Hepatocyte (in vitro differentiated cells): ENCODE measurements around the gene FAM227B. TPM values are rescaled to one million over a fixed set of nuclear protein-coding genes. Genes with fewer than 3 reads are reported as not detected.

Experiments
- DNase-seq: peaks from one replicate; pipeline ENCODE4 v3.0.0-alpha.2; 2016; ENCODE audit warnings: low spot score
- H2AFZ ChIP-seq: fragments of 200-600 bp; sonication (generic); 2 replicates; pipeline ENCODE4 v1.6.0; 2016; ENCODE audit warnings: antibody characterized with exemption, mild to moderate bottlenecking
- H3K27ac ChIP-seq: fragments of 200-600 bp; sonication (generic); 2 replicates; pipeline ENCODE4 v1.5.1; 2016; ENCODE audit warnings: mild to moderate bottlenecking
- H3K27me3 ChIP-seq: fragments of 200-600 bp; sonication (generic); 2 replicates; pipeline ENCODE4 v1.6.1; 2016
- H3K36me3 ChIP-seq: fragments of 200-600 bp; sonication (generic); replicated peaks from 2 replicates; pipeline ENCODE4 v1.5.1; 2016; ENCODE audit warnings: low read depth; ENCODE audit not compliant: insufficient read depth
- H3K4me1 ChIP-seq: fragments of 200-600 bp; sonication (generic); 2 replicates; pipeline ENCODE4 v1.5.1; 2016; ENCODE audit warnings: mild to moderate bottlenecking, moderate library complexity; ENCODE audit not compliant: insufficient read depth
- H3K4me2 ChIP-seq: fragments of 200-600 bp; sonication (generic); 2 replicates; pipeline ENCODE4 v1.6.0; 2016
- H3K4me3 ChIP-seq: fragments of 200-600 bp; sonication (generic); 2 replicates; pipeline ENCODE4 v1.5.1; 2016; ENCODE audit warnings: mild to moderate bottlenecking
- H3K79me2 ChIP-seq: fragments of 200-600 bp; sonication (generic); 2 replicates; pipeline ENCODE4 v1.6.0; 2017; ENCODE audit warnings: mild to moderate bottlenecking
- H3K9me2 ChIP-seq: fragments of 200-600 bp; sonication (generic); replicated peaks from 2 replicates; pipeline ENCODE4 v1.6.0; 2017; ENCODE audit warnings: mild to moderate bottlenecking; ENCODE audit not compliant: insufficient read depth
- H3K9me3 ChIP-seq: fragments of 200-600 bp; sonication (generic); 2 replicates; pipeline ENCODE4 v1.5.1; 2016; ENCODE audit warnings: low read depth, mild to moderate bottlenecking
- H4K20me1 ChIP-seq: fragments of 200-600 bp; sonication (generic); 2 replicates; pipeline ENCODE4 v1.6.0; 2016; ENCODE audit warnings: mild to moderate bottlenecking; ENCODE audit not compliant: insufficient read depth, poor library complexity, severe bottlenecking
- CTCF ChIP-seq: fragments of 200-600 bp; sonication (generic); IDR thresholded peaks from 2 replicates; pipeline ENCODE4 v1.5.1; 2016; ENCODE audit warnings: antibody characterized with exemption, mild to moderate bottlenecking; ENCODE audit not compliant: poor library complexity
- EZH2 ChIP-seq: fragments of 200-600 bp; sonication (generic); IDR thresholded peaks from 2 replicates; pipeline ENCODE4 v1.6.1; 2016; ENCODE audit warnings: antibody characterized with exemption, mild to moderate bottlenecking, borderline replicate concordance
- EZH2phosphoT487 ChIP-seq: fragments of 200-600 bp; sonication (generic); IDR thresholded peaks from one replicate; pipeline ENCODE4 v1.6.1; 2018; ENCODE audit warnings: antibody characterized with exemption, mild to moderate bottlenecking, low read depth, moderate library complexity; ENCODE audit not compliant: unreplicated experiment, severe bottlenecking
- WGBS: methylation state at CpG from one replicate; pipeline ENCODE4 v1.1.6; 2016; ENCODE audit warnings: low lambda C conversion rate; ENCODE audit errors: missing lambda C conversion rate; 5-methylcytosine and 5-hydroxymethylcytosine counted together
- polyA plus RNA-seq: library from polyadenylated mRNA; unstranded; fragments of >200 nt; fragmentation: Nextera tagmentation; extraction: Ambion mirVana; gene quantifications from 2 replicates; pipeline ENCODE4 v1.2.1, GENCODE V29; 2016
- total RNA-seq: library from RNA; depleted of rRNA; stranded (reverse); fragments of >200 nt; gene quantifications from 2 replicates; pipeline ENCODE4 v1.2.3, GENCODE V29; 2014

FAM227B gene
- total and polyA plus RNA-seq, 2 experiments from 2014 or later = 4.5 to 9.2 TPM

- H3K4me3 ChIP-seq = no peak overlapping the region
- H4K20me1 ChIP-seq = no peaks in the 10 kb centered on the region
- 41% methylated on average over 2 of the region's 2 CpGs for WGBS
- no peaks in the 10 kb centered on the region for H3K9me2 ChIP-seq
- H3K36me3 ChIP-seq = no peaks in the 10 kb centered on the region
- H3K4me2 ChIP-seq = no peak overlapping the region
- H3K79me2 ChIP-seq = no peaks in the 10 kb centered on the region
- H3K27me3 ChIP-seq = no peaks in the 10 kb centered on the region
- H3K9me3 ChIP-seq = no peaks in the 10 kb centered on the region
- no peak overlapping the region for H3K27ac ChIP-seq
- no peak for DNase-seq
- H3K4me1 ChIP-seq = no peaks in the 10 kb centered on the region
- no peak overlapping the region for H2AFZ ChIP-seq
- no peak for TF ChIP-seq EZH2phosphoT487
These were observed 162.5 kb downstream of the FAM227B start for GRCh38 chr15:49458145-49458544.

GRCh38 chr15:49456166-49456565, 164.5 kb downstream of the FAM227B start:
- Histone ChIP-seq H3K4me1 (no peaks in the 10 kb centered on the region), H3K36me3 (no peaks in the 10 kb centered on the region), H4K20me1 (no peaks in the 10 kb centered on the region), H3K27me3 (no peaks in the 10 kb centered on the region), H3K4me3 (no peak overlapping the region), H3K79me2 (no peaks in the 10 kb centered on the region), H3K4me2 (no peak overlapping the region), H3K27ac (no peak overlapping the region), H3K9me2 (no peaks in the 10 kb centered on the region), H2AFZ (no peak overlapping the region), H3K9me3 (no peaks in the 10 kb centered on the region)
- DNase-seq = no peak
- TF ChIP-seq EZH2 = no peak
- TF ChIP-seq CTCF = no peak
- no peak for TF ChIP-seq EZH2phosphoT487

DNA sequence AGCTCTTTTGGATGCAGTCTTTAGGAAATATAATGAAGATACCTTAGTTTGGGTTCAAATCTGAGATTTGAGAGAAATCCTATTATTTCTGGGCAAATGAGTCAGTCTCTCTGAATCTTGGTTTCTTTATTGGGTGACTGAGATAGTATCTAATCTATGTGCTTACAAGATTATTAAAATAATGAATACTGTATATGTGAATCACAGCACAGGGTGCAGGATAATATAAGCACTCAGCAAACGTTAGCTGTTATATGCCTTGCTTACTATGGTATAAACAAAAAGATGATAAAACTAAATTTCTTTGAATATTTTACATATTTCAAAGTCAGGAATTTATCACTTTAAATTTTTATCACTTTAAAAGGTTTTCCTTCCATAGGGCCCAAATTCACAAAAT, 168.0 kb downstream of the FAM227B start:
- no peak for TF ChIP-seq CTCF
- no peak for TF ChIP-seq EZH2phosphoT487
- TF ChIP-seq EZH2 = no peak
- Histone ChIP-seq H3K27me3 (no peaks in the 10 kb centered on the region), H3K9me3 (no peaks in the 10 kb centered on the region), H3K4me2 (no peak overlapping the region), H3K4me3 (no peak overlapping the region), H3K27ac (no peak overlapping the region), H4K20me1 (no peaks in the 10 kb centered on the region), H3K9me2 (no peaks in the 10 kb centered on the region), H3K4me1 (no peaks in the 10 kb centered on the region), H3K79me2 (no peaks in the 10 kb centered on the region), H2AFZ (no peak overlapping the region), H3K36me3 (no peaks in the 10 kb centered on the region)
- 56% methylated on average over 1 of the region's 1 CpG for WGBS
- no peak for DNase-seq

DNA sequence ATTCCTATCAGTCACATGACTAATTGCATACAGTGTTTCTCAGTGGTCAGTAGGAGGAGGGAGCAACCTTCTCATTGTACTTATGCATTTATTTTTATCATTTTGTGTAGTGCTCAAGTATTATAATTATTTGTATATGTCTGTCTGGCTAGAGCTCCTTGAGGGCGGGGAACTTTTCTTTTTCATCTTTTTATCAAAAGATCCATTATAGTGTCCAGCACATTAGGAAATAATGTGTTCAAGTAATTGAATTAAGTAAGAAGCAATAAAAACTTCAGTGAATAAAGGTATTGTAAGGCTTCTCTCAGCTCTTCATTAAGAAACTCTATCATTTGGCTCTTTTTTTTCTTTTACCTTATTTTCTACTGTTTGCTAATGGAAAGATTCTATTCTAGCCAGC, 178.8 kb downstream of the FAM227B start:
- DNase-seq = no peak

More for the DNA sequence above, 178.8 kb downstream of the FAM227B start:
- no peaks in the 10 kb centered on the region for H4K20me1 ChIP-seq
- H3K4me1 ChIP-seq = no peaks in the 10 kb centered on the region
- no peak overlapping the region for H3K4me2 ChIP-seq
- no peaks in the 10 kb centered on the region for H3K79me2 ChIP-seq
- no peak overlapping the region for H3K27ac ChIP-seq
- no peaks in the 10 kb centered on the region for H3K27me3 ChIP-seq
- H3K9me2 ChIP-seq = no peaks in the 10 kb centered on the region
- no peak overlapping the region for H3K4me3 ChIP-seq
- no peak overlapping the region for H2AFZ ChIP-seq
- WGBS = 100% methylated on average over 1 of the region's 1 CpG
- no peak for TF ChIP-seq EZH2
- no peaks in the 10 kb centered on the region for H3K9me3 ChIP-seq
- H3K36me3 ChIP-seq = no peaks in the 10 kb centered on the region
